Neuron (in vitro differentiated cells): ENCODE data around the gene HPCAL1.

Experiments
- H2AFZ ChIP-seq: one replicate; pipeline ENCODE4 v1.6.1; 2013; ENCODE audit warnings: low read depth, mild to moderate bottlenecking, inconsistent platforms, low read length, moderate library complexity
- H3K27me3 ChIP-seq: one replicate; pipeline ENCODE4 v1.6.1; 2013; ENCODE audit warnings: low read length; ENCODE audit not compliant: insufficient read depth
- H3K36me3 ChIP-seq: one replicate; pipeline ENCODE4 v1.6.1; 2013; ENCODE audit warnings: low read length; ENCODE audit not compliant: insufficient read depth
- H3K4me1 ChIP-seq: one replicate; pipeline ENCODE4 v1.6.1; 2013; ENCODE audit warnings: low read length; ENCODE audit not compliant: insufficient read depth
- H3K4me3 ChIP-seq: 2 replicates; pipeline ENCODE4 v1.5.1; 2013; ENCODE audit warnings: mild to moderate bottlenecking, low read length, moderate library complexity
- H3K9me3 ChIP-seq: one replicate; pipeline ENCODE4 v1.6.1; 2013; ENCODE audit warnings: low read length

The HPCAL1 gene

GRCh38 chr2:10320933-10321332, 18.2 kb downstream of the HPCAL1 start:
- Histone ChIP-seq H3K27me3 (no peaks in the 10 kb centered on the region), H3K36me3 (no peaks in the 10 kb centered on the region)

DNA sequence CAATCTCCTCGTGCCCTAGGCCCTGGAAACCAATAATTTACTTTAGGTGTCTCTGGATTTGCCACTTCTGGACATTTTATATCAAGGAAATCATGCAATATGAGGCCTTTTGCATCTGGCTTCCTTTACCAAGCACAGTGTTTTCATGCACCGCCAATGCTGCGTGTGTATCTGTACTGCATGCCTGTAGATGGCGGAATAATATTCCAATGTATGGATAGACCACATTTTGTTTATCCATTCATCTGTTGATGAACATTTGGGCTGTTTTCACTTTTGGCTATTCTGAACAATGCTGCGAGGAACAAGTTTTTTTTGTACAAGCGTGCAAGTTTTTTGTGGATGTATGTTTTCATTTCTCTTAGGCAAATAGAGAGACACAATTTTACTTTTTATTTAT, 18.9 kb downstream of the HPCAL1 start:
- no peak overlapping the region for H3K4me3 ChIP-seq
- peaks cover 9% of the 10 kb centered on the region for H3K4me1 ChIP-seq
- no peaks in the 10 kb centered on the region for H3K27me3 ChIP-seq

More at GRCh38 chr2:10320933-10321332, 18.2 kb downstream of the HPCAL1 start:
- H3K4me1 ChIP-seq: peaks cover 9% of the 10 kb centered on the region
- peaks cover 10% of the 10 kb centered on the region for H3K9me3 ChIP-seq
- H3K4me3 ChIP-seq: no peak overlapping the region
- H2AFZ ChIP-seq: no peak overlapping the region

DNA sequence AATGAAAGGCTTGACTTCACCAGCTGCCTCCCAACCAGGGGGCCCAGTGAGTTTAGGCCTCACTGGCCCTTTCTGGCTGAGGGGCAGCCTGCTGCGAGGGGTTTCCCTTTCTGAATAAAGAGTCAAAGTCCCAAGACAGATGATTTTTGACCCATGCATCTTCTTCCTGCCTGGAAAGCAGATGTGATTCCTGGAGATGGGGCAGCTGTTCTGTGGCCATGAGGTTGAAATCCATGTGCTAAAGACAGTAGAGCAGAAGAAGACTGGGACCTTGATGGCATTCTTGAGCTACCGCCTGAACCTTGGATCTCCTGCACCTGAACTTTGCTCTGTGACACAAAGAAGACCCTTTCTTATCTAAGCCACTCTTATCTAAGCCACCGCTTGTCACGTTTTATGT, 19.8 kb downstream of the HPCAL1 start:
- no peak overlapping the region for H3K4me3 ChIP-seq
- H3K27me3 ChIP-seq: no peaks in the 10 kb centered on the region
- H3K9me3 ChIP-seq: peaks cover 10% of the 10 kb centered on the region
- no peaks in the 10 kb centered on the region for H3K36me3 ChIP-seq
- H2AFZ ChIP-seq: no peak overlapping the region
- peaks cover 9% of the 10 kb centered on the region for H3K4me1 ChIP-seq

More for the DNA sequence above, 18.9 kb downstream of the HPCAL1 start:
- Histone ChIP-seq H3K9me3 (peaks cover 10% of the 10 kb centered on the region), H2AFZ (no peak overlapping the region), H3K36me3 (no peaks in the 10 kb centered on the region)

DNA sequence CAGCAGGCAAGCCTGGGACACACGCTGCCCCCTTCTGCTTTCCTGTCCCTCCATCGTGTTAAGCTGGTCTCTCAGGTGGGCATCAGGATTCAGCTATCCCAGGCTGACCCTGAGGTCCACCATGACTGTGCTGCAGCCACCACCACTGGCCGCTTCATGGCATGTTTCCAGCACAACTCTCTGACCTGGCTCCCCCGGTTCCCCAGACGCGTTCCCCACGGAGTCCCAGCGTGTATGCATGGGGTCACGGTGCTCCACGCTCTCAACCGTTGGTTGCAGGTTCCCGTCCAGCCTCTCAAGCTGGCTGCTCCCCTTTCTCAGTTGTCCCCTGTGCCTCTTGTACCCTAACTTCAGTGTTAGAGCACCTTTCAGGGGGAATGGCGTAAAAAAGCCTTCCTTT, 20.3 kb downstream of the HPCAL1 start:
- Histone ChIP-seq H3K27me3 (no peaks in the 10 kb centered on the region), H3K36me3 (no peaks in the 10 kb centered on the region), H2AFZ (no peak overlapping the region), H3K4me1 (peaks cover 9% of the 10 kb centered on the region), H3K9me3 (peaks cover 10% of the 10 kb centered on the region), H3K4me3 (no peak overlapping the region)

DNA sequence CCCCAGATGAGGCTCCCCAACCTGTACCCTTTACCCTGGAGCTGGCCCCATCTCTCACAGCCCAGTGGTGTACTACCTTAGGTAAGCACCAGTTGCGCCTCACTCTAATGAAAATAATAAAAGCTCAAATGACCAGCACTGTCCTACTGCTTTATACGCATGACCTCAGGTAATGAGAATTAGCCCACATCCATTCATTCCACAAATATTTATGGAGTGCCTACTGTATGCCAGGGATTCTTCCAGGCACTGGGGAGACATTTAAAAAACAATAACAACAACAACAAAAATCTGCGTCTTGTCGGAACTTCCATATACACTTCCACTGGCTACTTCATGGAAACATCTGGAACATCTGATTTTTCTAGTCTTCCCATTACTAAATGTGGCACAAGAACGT, 20.8 kb downstream of the HPCAL1 start:
- Histone ChIP-seq H3K4me3 (no peak overlapping the region), H3K9me3 (peaks cover 10% of the 10 kb centered on the region)

GRCh38 chr2:10324095-10324832, 21.6 kb downstream of the HPCAL1 start:
- Histone ChIP-seq H3K4me1 (peaks cover 9% of the 10 kb centered on the region), H2AFZ (no peak overlapping the region), H3K36me3 (no peaks in the 10 kb centered on the region), H3K9me3 (peaks cover 10% of the 10 kb centered on the region), H3K4me3 (no peak overlapping the region), H3K27me3 (no peaks in the 10 kb centered on the region)

More for the DNA sequence above, 20.8 kb downstream of the HPCAL1 start:
- no peaks in the 10 kb centered on the region for H3K27me3 ChIP-seq
- H3K36me3 ChIP-seq: no peaks in the 10 kb centered on the region
- H3K4me1 ChIP-seq: peaks cover 9% of the 10 kb centered on the region
- H2AFZ ChIP-seq: no peak overlapping the region

DNA sequence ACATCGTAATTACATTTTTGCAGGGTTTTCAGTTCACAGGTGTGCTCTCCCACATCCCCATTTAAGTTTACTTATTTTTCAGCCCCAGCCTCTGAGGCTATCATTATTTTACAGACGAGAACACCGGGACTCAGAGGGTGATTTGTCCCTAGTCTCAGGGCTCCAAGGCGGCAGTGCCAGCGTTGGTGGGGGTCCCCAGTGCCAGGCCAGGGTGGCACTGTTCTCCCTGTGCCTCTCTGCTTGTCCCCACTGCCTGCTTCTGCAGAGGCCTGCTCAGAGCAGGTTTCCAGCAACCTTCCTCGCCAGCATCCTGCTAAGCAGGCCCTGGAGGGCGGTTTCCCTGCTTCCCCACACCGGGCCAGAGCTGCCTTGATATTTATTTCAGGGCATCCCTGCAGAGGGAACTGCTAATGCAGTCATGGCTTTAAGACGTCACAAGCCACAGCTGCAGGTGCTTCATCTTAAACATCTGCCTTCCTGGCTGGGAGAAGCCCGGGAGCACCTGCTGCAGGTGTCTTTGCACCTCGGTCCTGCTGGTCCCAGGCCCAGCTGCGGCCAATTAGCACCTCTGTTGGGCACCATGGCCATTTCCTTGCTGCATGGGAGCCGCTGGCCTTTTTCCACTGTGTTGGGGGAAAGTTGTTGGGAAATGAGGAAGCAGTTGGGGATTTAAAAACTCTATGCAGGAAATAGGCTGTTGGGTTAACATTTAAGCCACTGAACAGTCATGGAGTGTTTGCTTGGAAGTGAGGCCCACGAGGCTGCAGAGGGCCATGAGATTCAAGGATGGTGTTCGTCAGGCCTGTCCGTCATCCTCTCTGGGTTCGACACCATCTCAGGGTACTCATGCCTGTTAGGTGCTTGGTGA, 22.8 kb downstream of the HPCAL1 start:
- no peak overlapping the region for H2AFZ ChIP-seq
- no peaks in the 10 kb centered on the region for H3K36me3 ChIP-seq
- H3K4me1 ChIP-seq: peaks cover 20% of the 10 kb centered on the region
- H3K4me3 ChIP-seq: no peak overlapping the region
- peaks cover 10% of the 10 kb centered on the region for H3K9me3 ChIP-seq
- no peaks in the 10 kb centered on the region for H3K27me3 ChIP-seq

DNA sequence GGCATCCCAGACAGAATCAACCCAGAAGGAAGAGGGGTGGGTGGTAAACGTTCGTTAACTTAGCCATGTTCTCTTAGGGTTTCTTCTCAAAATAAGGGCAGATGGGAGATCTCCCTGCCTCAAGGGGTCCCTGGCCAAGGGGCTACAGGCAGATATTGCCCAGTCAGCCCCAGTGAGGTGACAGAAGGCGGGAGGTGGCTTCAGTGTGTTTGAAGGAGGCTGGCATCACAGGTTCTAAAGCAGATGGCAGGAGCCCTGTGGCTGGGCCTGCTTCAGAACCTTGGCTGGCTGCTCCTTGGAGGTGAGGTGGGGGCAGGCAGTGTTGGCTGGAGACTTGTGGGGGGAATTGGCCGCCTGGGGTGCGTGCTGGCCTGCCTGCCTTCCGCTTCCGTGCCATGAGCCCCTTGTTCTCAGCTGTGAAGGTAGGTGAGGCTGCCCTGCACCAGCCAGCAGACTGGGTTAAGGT, 23.5 kb downstream of the HPCAL1 start:
- H3K4me3 ChIP-seq: no peak overlapping the region

GRCh38 chr2:10326707-10327594, 24.2 kb downstream of the HPCAL1 start:
- Histone ChIP-seq H2AFZ (no peak overlapping the region), H3K4me3 (no peak overlapping the region), H3K4me1 (peaks cover 29% of the 10 kb centered on the region), H3K9me3 (peaks cover 10% of the 10 kb centered on the region), H3K27me3 (no peaks in the 10 kb centered on the region), H3K36me3 (no peaks in the 10 kb centered on the region)

More for the DNA sequence above, 23.5 kb downstream of the HPCAL1 start:
- H3K9me3 ChIP-seq: peaks cover 10% of the 10 kb centered on the region
- peaks cover 23% of the 10 kb centered on the region for H3K4me1 ChIP-seq
- no peaks in the 10 kb centered on the region for H3K27me3 ChIP-seq
- H2AFZ ChIP-seq: no peak overlapping the region
- H3K36me3 ChIP-seq: no peaks in the 10 kb centered on the region

- Histone ChIP-seq H3K27me3 (no peaks in the 10 kb centered on the region), H2AFZ (no peak overlapping the region), H3K4me3 (no peak overlapping the region), H3K4me1 (peaks cover 40% of the 10 kb centered on the region), H3K36me3 (no peaks in the 10 kb centered on the region), H3K9me3 (peaks cover under 1% of the 10 kb centered on the region)
Observed at GRCh38 chr2:10327896-10328669, 25.4 kb downstream of the HPCAL1 start.

DNA sequence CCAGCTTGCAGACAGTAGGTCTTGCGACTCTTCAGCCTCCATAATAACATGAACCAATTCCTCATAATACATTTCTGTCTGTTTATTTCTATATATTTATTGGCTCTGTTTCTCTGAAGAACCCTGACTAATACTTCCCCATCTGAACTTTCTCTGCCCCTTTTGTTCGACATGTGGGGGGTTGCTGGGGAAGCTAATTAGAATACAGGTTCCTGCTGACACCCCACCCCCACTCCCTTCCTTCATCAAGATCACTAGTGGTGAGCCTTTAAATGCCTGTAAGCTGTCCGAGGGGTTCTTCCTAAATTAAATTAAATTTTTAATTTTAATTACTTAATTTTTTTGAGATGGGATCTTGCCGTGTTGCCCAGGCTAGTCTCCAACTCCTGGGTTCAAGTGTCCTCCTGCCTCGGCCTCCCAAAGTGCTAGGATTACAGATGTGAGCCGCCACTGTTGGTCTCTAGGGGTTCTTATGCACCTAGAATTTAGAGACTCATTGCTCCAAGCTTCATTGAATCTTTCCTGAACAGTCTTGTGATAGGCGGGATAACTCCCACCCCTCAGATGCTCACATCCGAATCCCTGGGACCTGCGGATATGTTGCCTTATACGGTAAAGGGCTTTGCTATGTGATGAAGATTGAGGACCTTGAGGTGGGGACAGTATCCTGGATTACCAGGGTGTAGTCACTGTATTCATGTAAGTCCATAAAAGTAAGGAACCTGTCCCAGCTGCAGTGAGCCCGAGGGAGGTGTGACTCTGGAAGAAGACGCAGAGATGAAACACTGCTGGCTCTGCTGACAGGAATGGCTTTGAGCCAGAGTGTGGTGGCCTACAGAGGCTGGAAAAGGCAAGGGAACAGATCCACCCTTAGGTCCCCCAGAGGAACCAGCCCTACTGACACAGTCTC, 26.2 kb downstream of the HPCAL1 start:
- no peaks in the 10 kb centered on the region for H3K36me3 ChIP-seq
- peaks cover 45% of the 10 kb centered on the region for H3K4me1 ChIP-seq
- no peaks in the 10 kb centered on the region for H3K9me3 ChIP-seq
- H3K27me3 ChIP-seq: no peaks in the 10 kb centered on the region
- H2AFZ ChIP-seq: no peak overlapping the region
- no peak overlapping the region for H3K4me3 ChIP-seq
